Subcutaneous abdominal adipose tissue (tissue), 5 donors: ENCODE results near the gene PCDHB3.
A peak's percentile ranks its signal among the peaks of the same experiment; 100 is the strongest.
"Not testable (repeated sequence)": the region's sequence is repeated elsewhere in the genome, so short reads cannot be mapped to it uniquely, and the experiment has no call there.

Experiments
- H3K27ac ChIP-seq: one replicate; pipeline ENCODE4 v1.7.0; 2013; ENCODE audit warnings: low read depth, mild to moderate bottlenecking, inconsistent platforms, low read length, moderate library complexity
- H3K27me3 ChIP-seq, 5 donors: one replicate each; pipeline ENCODE4 v1.7.0; 2013; ENCODE audit warnings: low read length in 5 of 5, inconsistent platforms in 1 of 5; ENCODE audit not compliant: control insufficient read depth in 5 of 5, insufficient read depth in 4 of 5
- H3K36me3 ChIP-seq, 5 donors: one replicate each; pipeline ENCODE4 v1.7.0; 2013; ENCODE audit warnings: low read length in 5 of 5; ENCODE audit not compliant: control insufficient read depth in 5 of 5, insufficient read depth in 5 of 5
- H3K4me1 ChIP-seq, 5 donors: one replicate each; pipeline ENCODE4 v1.7.0; 2013; ENCODE audit warnings: low read length in 5 of 5, mild to moderate bottlenecking in 3 of 5, moderate library complexity in 1 of 5; ENCODE audit not compliant: control insufficient read depth in 5 of 5, insufficient read depth in 5 of 5
- H3K4me3 ChIP-seq, 5 donors: one replicate each; pipeline ENCODE4 v1.7.0; 2013; ENCODE audit warnings: low read length in 5 of 5, low read depth in 1 of 5
- H3K9ac ChIP-seq, 5 donors: one replicate each; pipeline ENCODE4 v1.7.0; 2013; ENCODE audit warnings: low read length in 5 of 5, mild to moderate bottlenecking in 4 of 5, moderate library complexity in 3 of 5
- H3K9me3 ChIP-seq, 5 donors: one replicate each; pipeline ENCODE4 v1.7.0; 2013; ENCODE audit warnings: low read length in 5 of 5; ENCODE audit not compliant: control insufficient read depth in 5 of 5
- donor health status: healthy.
- donor health status: healthy.
- donor health status: healthy.
- donor health status: healthy.
- donor health status: healthy.

The PCDHB3 gene

GRCh38 chr5:141100243-141100805 is at the start of gene PCDHB3:
Gene PCDHB3 (plus strand): TSS chr5:141100473. CDS start chr5:141100650, 177 bp downstream.
- Histone ChIP-seq H3K4me3 (peak within 1 kb of the TSS; percentile 56 to 67 (median 66)), H3K9me3 (peaks cover 8 to 29% (median 21%) of the 10 kb centered on the region in 5 donors), H3K27ac (no peak within 1 kb of the TSS), H3K4me1 (peaks cover 0 to 9% (median under 1%) of the 10 kb centered on the region in 5 donors), H3K9ac (peak within 1 kb of the TSS in 1 of 5 donors; percentile 30), H3K27me3 (peaks cover 0 to 9% (median 0%) of the 10 kb centered on the region in 5 donors), H3K36me3 (no peaks in the 10 kb centered on the region)

DNA sequence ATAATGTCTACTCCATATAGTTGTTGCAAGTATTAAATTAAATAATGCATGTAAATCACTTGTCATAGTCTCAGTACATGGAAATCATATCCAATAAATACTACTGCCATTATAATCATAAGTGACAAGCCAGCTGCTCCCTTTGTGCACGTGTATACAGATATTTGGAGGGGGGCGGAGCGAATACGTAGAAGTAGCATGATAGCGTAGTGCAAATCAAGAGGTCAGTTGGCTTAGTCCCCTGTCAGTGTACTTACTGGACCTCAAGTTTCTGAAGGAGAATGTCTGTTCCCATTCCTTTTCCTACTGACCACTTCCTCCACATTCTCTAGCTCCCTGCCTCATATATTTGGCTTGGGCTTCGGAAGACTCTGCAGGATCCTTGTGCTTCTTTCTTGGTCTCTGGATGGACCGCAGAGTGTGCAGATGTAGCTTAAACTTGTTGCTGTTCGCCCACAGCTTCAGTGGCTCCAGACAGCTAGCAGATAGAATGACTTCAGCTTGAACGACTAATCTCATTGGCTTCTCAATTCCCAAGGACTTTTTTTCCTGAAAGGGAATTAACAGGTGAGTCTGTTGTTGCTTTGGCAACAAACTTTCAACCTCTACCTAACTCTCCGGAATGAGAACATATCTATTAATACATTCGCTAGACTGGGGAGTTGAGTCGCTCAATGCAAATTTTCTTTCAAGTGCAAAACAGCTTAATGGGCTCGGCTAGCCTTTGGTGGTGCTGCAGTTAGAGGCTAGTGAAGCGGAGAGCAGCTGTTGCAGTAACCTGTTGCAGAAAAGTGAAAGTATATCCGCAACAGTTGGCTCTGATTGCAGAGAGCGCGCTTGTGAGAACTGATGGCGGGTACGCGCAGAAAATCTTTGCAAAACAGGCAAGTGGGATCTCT is 49.4 kb upstream of the PCDHB3 start, which contains the start of gene PCDHB1:
Gene PCDHB1 (plus strand): TSS at position 753 of the 899 bp plus-strand sequence. CDS start 97 bp downstream, at position 850.
- H3K4me1 ChIP-seq = peaks cover 0 to 13% (median 10%) of the 10 kb centered on the region in 5 donors
- peaks cover 0 to 5% (median 0%) of the 10 kb centered on the region in 5 donors for H3K9me3 ChIP-seq
- H3K27me3 ChIP-seq = peaks cover 10 to 30% (median 21%) of the 10 kb centered on the region in 5 donors
- peak within 1 kb of the TSS; percentile 62 to 74 (median 70) for H3K4me3 ChIP-seq
- no peak within 1 kb of the TSS for H3K27ac ChIP-seq
- no peaks in the 10 kb centered on the region for H3K36me3 ChIP-seq
- no peak within 1 kb of the TSS for H3K9ac ChIP-seq

- peaks cover 10 to 30% (median 21%) of the 10 kb centered on the region in 5 donors for H3K27me3 ChIP-seq
- peak overlapping the region; percentile 62 to 74 (median 70) for H3K4me3 ChIP-seq
Observed at GRCh38 chr5:141051521-141051866, 48.8 kb upstream of the PCDHB3 start.

GRCh38 chr5:141077826-141078225 is 22.4 kb upstream of the PCDHB3 start:
- peaks cover 0 to 7% (median 0%) of the 10 kb centered on the region in 5 donors for H3K27me3 ChIP-seq
- no peak overlapping the region for H3K9ac ChIP-seq
- H3K4me3 ChIP-seq = peak overlapping the region; percentile 48 to 59 (median 52)
- H3K4me1 ChIP-seq = no peaks in the 10 kb centered on the region
- peaks cover 0 to 8% (median 0%) of the 10 kb centered on the region in 5 donors for H3K9me3 ChIP-seq
- no peaks in the 10 kb centered on the region for H3K36me3 ChIP-seq
- H3K27ac ChIP-seq = no peak overlapping the region

More at GRCh38 chr5:141051521-141051866, 48.8 kb upstream of the PCDHB3 start:
- peaks cover 0 to 13% (median 10%) of the 10 kb centered on the region in 5 donors for H3K4me1 ChIP-seq
- H3K9ac ChIP-seq = no peak overlapping the region
- H3K36me3 ChIP-seq = no peaks in the 10 kb centered on the region
- H3K27ac ChIP-seq = no peak overlapping the region
- peaks cover 0 to 5% (median 0%) of the 10 kb centered on the region in 5 donors for H3K9me3 ChIP-seq

GRCh38 chr5:141082228-141082627 is 18.0 kb upstream of the PCDHB3 start:
- Histone ChIP-seq H3K27me3 (peaks cover 0 to 7% (median 0%) of the 10 kb centered on the region in 5 donors), H3K27ac (no peak overlapping the region), H3K4me3 (no peak overlapping the region), H3K4me1 (peaks cover 0 to 6% (median 0%) of the 10 kb centered on the region in 5 donors), H3K9me3 (peaks cover 0 to 7% (median 3%) of the 10 kb centered on the region in 5 donors), H3K9ac (no peak overlapping the region), H3K36me3 (no peaks in the 10 kb centered on the region)

- H3K9me3 ChIP-seq = peaks cover 0 to 3% (median 2%) of the 10 kb centered on the region in 5 donors
- H3K4me1 ChIP-seq = peaks cover 0 to 6% (median 0%) of the 10 kb centered on the region in 5 donors
- peak overlapping the region in 3 of 5 donors; percentile 42 to 69 (median 68) for H3K9ac ChIP-seq
- H3K36me3 ChIP-seq = no peaks in the 10 kb centered on the region
- H3K27me3 ChIP-seq = no peaks in the 10 kb centered on the region
- peak overlapping the region; percentile 58 to 81 (median 71) for H3K4me3 ChIP-seq
- peak overlapping the region; percentile 38 for H3K27ac ChIP-seq
Observed at GRCh38 chr5:141084487-141084989, 15.7 kb upstream of the PCDHB3 start.

DNA sequence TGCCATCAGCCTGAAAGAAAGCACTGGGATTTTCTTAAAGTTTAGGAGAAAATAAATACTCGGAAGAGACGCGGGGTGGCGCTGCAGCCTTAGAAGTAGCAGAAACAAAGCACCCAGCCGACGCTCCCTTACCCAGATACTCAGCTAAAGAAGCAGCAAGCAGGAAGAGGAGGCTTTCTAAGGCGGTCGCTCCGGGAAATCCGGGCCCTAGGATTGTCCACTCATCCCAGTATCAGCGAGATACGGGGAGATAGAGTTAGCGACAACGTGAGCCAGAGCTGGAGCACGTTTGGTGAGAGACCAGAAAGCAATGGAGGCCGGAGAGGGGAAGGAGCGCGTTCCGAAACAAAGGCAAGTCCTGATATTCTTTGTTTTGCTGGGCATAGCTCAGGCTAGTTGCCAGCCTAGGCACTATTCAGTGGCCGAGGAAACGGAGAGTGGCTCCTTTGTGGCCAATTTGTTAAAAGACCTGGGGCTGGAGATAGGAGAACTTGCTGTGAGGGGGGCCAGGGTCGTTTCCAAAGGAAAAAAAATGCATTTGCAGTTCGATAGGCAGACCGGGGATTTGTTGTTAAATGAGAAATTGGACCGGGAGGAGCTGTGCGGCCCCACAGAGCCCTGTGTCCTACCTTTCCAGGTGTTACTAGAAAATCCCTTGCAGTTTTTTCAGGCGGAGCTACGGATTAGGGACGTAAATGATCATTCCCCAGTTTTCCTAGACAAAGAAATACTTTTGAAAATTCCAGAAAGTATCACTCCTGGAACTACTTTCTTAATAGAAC is 5.6 kb upstream of the PCDHB3 start, which contains the start of gene PCDHB2:
Gene PCDHB2 (plus strand): TSS at position 135 of the 782 bp plus-strand sequence. CDS start 176 bp downstream, at position 311.
- Histone ChIP-seq H3K27ac (no peak within 1 kb of the TSS), H3K4me1 (peaks cover 0 to 8% (median 5%) of the 10 kb centered on the region in 5 donors), H3K27me3 (peaks cover 0 to 6% (median 0%) of the 10 kb centered on the region in 5 donors), H3K9me3 (peaks cover 6 to 23% (median 19%) of the 10 kb centered on the region in 5 donors), H3K36me3 (no peaks in the 10 kb centered on the region), H3K9ac (peak within 1 kb of the TSS in 3 of 5 donors; percentile 62 to 68 (median 67)), H3K4me3 (peak within 1 kb of the TSS; percentile 56 to 87 (median 71))

DNA sequence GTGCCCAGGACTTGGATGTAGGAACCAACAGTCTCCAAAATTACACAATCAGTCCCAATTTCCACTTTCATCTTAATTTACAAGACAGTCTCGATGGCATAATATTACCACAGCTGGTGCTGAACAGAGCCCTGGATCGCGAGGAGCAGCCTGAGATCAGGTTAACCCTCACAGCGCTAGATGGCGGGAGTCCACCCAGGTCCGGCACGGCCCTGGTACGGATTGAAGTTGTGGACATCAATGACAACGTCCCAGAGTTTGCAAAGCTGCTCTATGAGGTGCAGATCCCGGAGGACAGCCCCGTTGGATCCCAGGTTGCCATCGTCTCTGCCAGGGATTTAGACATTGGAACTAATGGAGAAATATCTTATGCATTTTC is 5.0 kb upstream of the PCDHB3 start:
- Histone ChIP-seq H3K27ac (no peak overlapping the region), H3K4me1 (peaks cover 0 to 9% (median 8%) of the 10 kb centered on the region in 5 donors), H3K9ac (peak overlapping the region in 2 of 5 donors; percentile 62 to 67), H3K4me3 (peak overlapping the region; percentile 56 to 87 (median 71)), H3K27me3 (peaks cover 0 to 6% (median 0%) of the 10 kb centered on the region in 5 donors), H3K9me3 (peaks cover 7 to 23% (median 21%) of the 10 kb centered on the region in 5 donors), H3K36me3 (no peaks in the 10 kb centered on the region)

DNA sequence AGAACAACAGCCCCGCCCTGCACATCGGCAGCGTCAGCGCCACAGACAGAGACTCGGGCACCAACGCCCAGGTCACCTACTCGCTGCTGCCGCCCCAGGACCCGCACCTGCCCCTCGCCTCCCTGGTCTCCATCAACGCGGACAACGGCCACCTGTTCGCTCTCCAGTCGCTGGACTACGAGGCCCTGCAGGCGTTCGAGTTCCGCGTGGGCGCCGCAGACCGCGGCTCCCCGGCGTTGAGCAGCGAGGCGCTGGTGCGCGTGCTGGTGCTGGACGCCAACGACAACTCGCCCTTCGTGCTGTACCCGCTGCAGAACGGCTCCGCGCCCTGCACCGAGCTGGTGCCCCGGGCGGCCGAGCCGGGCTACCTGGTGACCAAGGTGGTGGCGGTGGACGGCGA is 4.1 kb upstream of the PCDHB3 start:
- Histone ChIP-seq H3K9me3 (peaks cover 9 to 30% (median 27%) of the 10 kb centered on the region in 5 donors), H3K4me1 (peaks cover 0 to 17% (median 8%) of the 10 kb centered on the region in 5 donors)
- H3K36me3 ChIP-seq, H3K9ac ChIP-seq, H3K27me3 ChIP-seq, H3K27ac ChIP-seq, H3K4me3 ChIP-seq: not testable (repeated sequence)
